GM12891 (cell line): Measurements from ENCODE around the gene EIF2B4.

ENCODE experiments used
- POLR2A ChIP-seq: IDR thresholded peaks from 2 replicates; pipeline ENCODE4 v1.6.1; 2011; ENCODE audit warnings: low read depth, low read length, control low read depth
- POLR2AphosphoS5 ChIP-seq: IDR thresholded peaks from 2 replicates; pipeline ENCODE4 v1.6.1; 2011; ENCODE audit warnings: low read depth, low read length, control low read depth
- SPI1 ChIP-seq: IDR thresholded peaks from 2 replicates; pipeline ENCODE4 v1.6.1; 2011; ENCODE audit warnings: low read depth, low read length, control low read depth

GRCh38 chr2:27320958-27321543 is 49.1 kb downstream of the EIF2B4 start:
- TF ChIP-seq POLR2A (no peak), SPI1 (no peak), POLR2AphosphoS5 (no peak)
